GM19238 (cell line): ENCODE results near the gene IL1F10.

Experiments
- DNase-seq: peaks from one replicate; pipeline ENCODE4 v3.0.0; 2011; ENCODE audit warnings: low spot score; ENCODE audit not compliant: insufficient read length

The IL1F10 gene

GRCh38 chr2:113111823-113112287, 44.1 kb downstream of the IL1F10 start:
- no peak for DNase-seq

GRCh38 chr2:113112441-113112840, 44.7 kb downstream of the IL1F10 start:
- no peak for DNase-seq

- no peak for DNase-seq
Observed at GRCh38 chr2:113112871-113113270, 45.1 kb downstream of the IL1F10 start.

- no peak for DNase-seq
Observed at GRCh38 chr2:113113807-113114206, 46.0 kb downstream of the IL1F10 start.

GRCh38 chr2:113114224-113114945, 46.6 kb downstream of the IL1F10 start:
- no peak for DNase-seq

GRCh38 chr2:113114996-113115395, 47.2 kb downstream of the IL1F10 start:
- DNase-seq, result no peak

GRCh38 chr2:113116100-113116958, 48.6 kb downstream of the IL1F10 start:
- no peak for DNase-seq

GRCh38 chr2:113117541-113118262, 49.9 kb downstream of the IL1F10 start:
- DNase-seq, result no peak

GRCh38 chr2:113118263-113118657, 50.5 kb downstream of the IL1F10 start:
- DNase-seq, result no peak

- DNase-seq, result no peak
Observed at GRCh38 chr2:113119111-113119510, 51.3 kb downstream of the IL1F10 start.

GRCh38 chr2:113120861-113121260, 53.1 kb downstream of the IL1F10 start:
- no peak for DNase-seq

- DNase-seq, result no peak
Observed at GRCh38 chr2:113122364-113122763, 54.6 kb downstream of the IL1F10 start.

GRCh38 chr2:113123726-113124125, 56.0 kb downstream of the IL1F10 start:
- DNase-seq, result no peak

- DNase-seq, result peak; percentile 27
Observed at GRCh38 chr2:113124181-113124961, 56.6 kb downstream of the IL1F10 start.
